ENCODE data around the gene PTPRG. TPM values are rescaled to one million over a fixed set of nuclear protein-coding genes. Genes with fewer than 3 reads are reported as not detected.

The PTPRG gene
- total RNA-seq, 1 experiment from 2014 or later = 0.73 TPM

- H3K9me2 ChIP-seq (replicated peaks; ENCODE audit: low read length) = no peaks in the 10 kb centered on the region
- no peaks in the 10 kb centered on the region for H3K9me3 ChIP-seq (ENCODE audit: low read length)
- no peaks in the 10 kb centered on the region for H3F3A ChIP-seq (ENCODE audit: low read length, unreplicated experiment)
- no peak overlapping the region for H3K9ac ChIP-seq (ENCODE audit: low read length)
- no peak overlapping the region for H3K4me2 ChIP-seq (ENCODE audit: low read length)
- ChIA-PET POLR2A (ENCODE audit: unreplicated experiment) (no interaction called here), CTCF (no interaction called here)
- no peaks in the 10 kb centered on the region for H3K79me2 ChIP-seq (ENCODE audit: low read length)
- TF ChIP-seq EZH2 (IDR thresholded peaks at IDR 0.05; ENCODE audit: low read length, unreplicated experiment) = no peak
- intact Hi-C loops (cut with micrococcal nuclease) = no loop called here
- H3K4me3 ChIP-seq (ENCODE audit: low read length) = no peak overlapping the region
- H3K27ac ChIP-seq (ENCODE audit: low read length) = no peak overlapping the region
- H3K4me1 ChIP-seq (ENCODE audit: insufficient read depth, low read length) = no peaks in the 10 kb centered on the region
- H4K20me1 ChIP-seq (ENCODE audit: low read length) = no peaks in the 10 kb centered on the region
- ATAC-seq = no peak
- no peak overlapping the region for H2AFZ ChIP-seq (ENCODE audit: low read length)
- no TSS peak for BruUV-seq (replicated peaks)
- H3K27me3 ChIP-seq (ENCODE audit: low read length) = no peaks in the 10 kb centered on the region
- H3K36me3 ChIP-seq (ENCODE audit: low read depth, low read length) = no peaks in the 10 kb centered on the region
- no peak for DNase-seq
Observed at GRCh38 chr3:61734749-61735686, 173.6 kb downstream of the PTPRG start.

- Histone ChIP-seq H3K4me1 (ENCODE audit: insufficient read depth, low read length) (no peaks in the 10 kb centered on the region), H2AFZ (ENCODE audit: low read length) (no peak overlapping the region), H3K27me3 (ENCODE audit: low read length) (no peaks in the 10 kb centered on the region), H3K27ac (ENCODE audit: low read length) (no peak overlapping the region), H3F3A (ENCODE audit: low read length, unreplicated experiment) (no peaks in the 10 kb centered on the region), H3K4me2 (ENCODE audit: low read length) (no peak overlapping the region), H4K20me1 (ENCODE audit: low read length) (no peaks in the 10 kb centered on the region), H3K9me3 (ENCODE audit: low read length) (no peaks in the 10 kb centered on the region), H3K4me3 (ENCODE audit: low read length) (no peak overlapping the region), H3K36me3 (ENCODE audit: low read depth, low read length) (no peaks in the 10 kb centered on the region), H3K9me2 (replicated peaks; ENCODE audit: low read length) (no peaks in the 10 kb centered on the region), H3K79me2 (ENCODE audit: low read length) (no peaks in the 10 kb centered on the region), H3K9ac (ENCODE audit: low read length) (no peak overlapping the region)
- ChIA-PET CTCF (no interaction called here), POLR2A (ENCODE audit: unreplicated experiment) (no interaction called here)
- intact Hi-C loops (cut with micrococcal nuclease) = no loop called here
- TF ChIP-seq CTCF (conservative IDR thresholded peaks at IDR 0.05; ENCODE audit: low read depth, low read length) (no peak), EZH2 (IDR thresholded peaks at IDR 0.05; ENCODE audit: low read length, unreplicated experiment) (no peak), EZH2phosphoT487 (IDR thresholded peaks at IDR 0.05; ENCODE audit: borderline replicate concordance, low read length) (no peak)
- ATAC-seq (no peak), DNase-seq (no peak)
- no TSS peak for BruUV-seq (replicated peaks)
Observed at GRCh38 chr3:61736506-61736905, 175.1 kb downstream of the PTPRG start.

GRCh38 chr3:61739640-61740039 is 178.3 kb downstream of the PTPRG start:
- no peak overlapping the region for H3K9ac ChIP-seq (ENCODE audit: low read length)
- no peaks in the 10 kb centered on the region for H3K79me2 ChIP-seq (ENCODE audit: low read length)
- no peaks in the 10 kb centered on the region for H3K36me3 ChIP-seq (ENCODE audit: low read depth, low read length)
- H3K4me3 ChIP-seq (ENCODE audit: low read length) = no peak overlapping the region
- H3K27ac ChIP-seq (ENCODE audit: low read length) = no peak overlapping the region
- ChIA-PET POLR2A (ENCODE audit: unreplicated experiment) (no interaction called here), CTCF (no interaction called here)
- DNase-seq (no peak), ATAC-seq (no peak)
- H4K20me1 ChIP-seq (ENCODE audit: low read length) = no peaks in the 10 kb centered on the region
- H3K9me3 ChIP-seq (ENCODE audit: low read length) = no peaks in the 10 kb centered on the region
- no peak overlapping the region for H3K4me2 ChIP-seq (ENCODE audit: low read length)
- no peaks in the 10 kb centered on the region for H3F3A ChIP-seq (ENCODE audit: low read length, unreplicated experiment)
- TF ChIP-seq EZH2phosphoT487 (IDR thresholded peaks at IDR 0.05; ENCODE audit: borderline replicate concordance, low read length) = no peak
- no peak for TF ChIP-seq EZH2 (IDR thresholded peaks at IDR 0.05; ENCODE audit: low read length, unreplicated experiment)
- TF ChIP-seq CTCF (conservative IDR thresholded peaks at IDR 0.05; ENCODE audit: low read depth, low read length) = no peak
- no peak overlapping the region for H2AFZ ChIP-seq (ENCODE audit: low read length)
- BruUV-seq (replicated peaks) = no TSS peak
- intact Hi-C loops (cut with micrococcal nuclease) = no loop called here
- no peaks in the 10 kb centered on the region for H3K27me3 ChIP-seq (ENCODE audit: low read length)
- H3K9me2 ChIP-seq (replicated peaks; ENCODE audit: low read length) = no peaks in the 10 kb centered on the region
- no peaks in the 10 kb centered on the region for H3K4me1 ChIP-seq (ENCODE audit: insufficient read depth, low read length)

Data from PC-3 (cell line).